PC-9 (cell line): ENCODE measurements around the gene KLC4. TPM values are rescaled to one million over a fixed set of nuclear protein-coding genes. Genes with fewer than 3 reads are reported as not detected.

Experiments used
- BruUV-seq: library from RNA; stranded (reverse); fragments of 400-500 nt; replicated peaks from 2 replicates; lab custom pipeline; 2021; lab: Mats Ljungman, UMichigan
- CTCF ChIA-PET: fragments of 300-600 bp; sonication (Branson Sonifier 250); formaldehyde crosslinking; loops from one replicate; lab custom pipeline; 2022; ENCODE audit warnings: antibody characterized with exemption; lab: Charles Lee
- POLR2A ChIA-PET: fragments of 300-600 bp; sonication (Branson Sonifier 250); formaldehyde crosslinking; loops from one replicate; lab custom pipeline; 2022; ENCODE audit warnings: antibody characterized with exemption; ENCODE audit not compliant: unreplicated experiment; lab: Charles Lee
- DNase-seq, 2 experiments: peaks; one replicate each; pipeline versions ENCODE4 v3.0.0 to v3.0.0-alpha.2; 2015 to 2022; ENCODE audit warnings: mixed read lengths in 1 of 2
- H2AFZ ChIP-seq: fragments of 200-600 bp; sonication (generic); 2 replicates; pipeline ENCODE4 v1.8.1; 2017; ENCODE audit warnings: antibody characterized with exemption
- H3F3A ChIP-seq: fragments of 200-600 bp; sonication (generic); 2 replicates; pipeline ENCODE4 v1.8.1; 2017; ENCODE audit warnings: antibody characterized with exemption, mild to moderate bottlenecking, low read depth; ENCODE audit not compliant: insufficient read depth
- H3K27ac ChIP-seq: fragments of 200-600 bp; sonication (generic); 2 replicates; pipeline ENCODE4 v1.6.1; 2016; ENCODE audit warnings: mixed run types
- H3K27me3 ChIP-seq: fragments of 200-600 bp; sonication (generic); 2 replicates; pipeline ENCODE4 v1.6.1; 2016; ENCODE audit warnings: low read depth, mixed run types; ENCODE audit not compliant: insufficient read depth
- H3K36me3 ChIP-seq: fragments of 200-600 bp; sonication (generic); 2 replicates; pipeline ENCODE4 v1.6.1; 2016; ENCODE audit warnings: low read depth, mixed run types
- H3K4me1 ChIP-seq: fragments of 200-600 bp; sonication (generic); replicated peaks from 2 replicates; pipeline ENCODE4 v1.6.1; 2016; ENCODE audit warnings: mixed run types; ENCODE audit not compliant: insufficient read depth
- H3K4me2 ChIP-seq: fragments of 200-600 bp; sonication (generic); 2 replicates; pipeline ENCODE4 v1.6.1; 2017; ENCODE audit warnings: mixed run types
- H3K4me3 ChIP-seq: fragments of 200-600 bp; sonication (generic); 2 replicates; pipeline ENCODE4 v1.6.1; 2016; ENCODE audit warnings: mixed run types
- H3K79me2 ChIP-seq: fragments of 200-600 bp; sonication (generic); 2 replicates; pipeline ENCODE4 v1.6.1; 2017; ENCODE audit warnings: low read depth, mixed run types
- H3K9me2 ChIP-seq: fragments of 200-600 bp; sonication (generic); 2 replicates; pipeline ENCODE4 v1.8.1; 2017; ENCODE audit warnings: mild to moderate bottlenecking; ENCODE audit not compliant: insufficient read depth
- H3K9me3 ChIP-seq: fragments of 200-600 bp; sonication (generic); 2 replicates; pipeline ENCODE4 v1.8.1; 2016; ENCODE audit warnings: low read depth; ENCODE audit not compliant: insufficient read depth
- H4K20me1 ChIP-seq: fragments of 200-600 bp; sonication (generic); 2 replicates; pipeline ENCODE4 v1.8.1; 2017; ENCODE audit not compliant: insufficient read depth
- EZH2 ChIP-seq: fragments of 200-600 bp; sonication (generic); IDR thresholded peaks from 2 replicates; pipeline ENCODE4 v1.8.0; 2017; ENCODE audit warnings: antibody characterized with exemption, low read depth
- intact Hi-C: fragments of 100-400 bp; cut with micrococcal nuclease; formaldehyde crosslinking; loops from one replicate; pipeline ENCODE4 v1.10.0; 2022; ENCODE audit not compliant: unreplicated experiment
- total RNA-seq: library from RNA; stranded (reverse); gene quantifications from 2 replicates; pipeline ENCODE4 v1.2.3, GENCODE V29; 2021
- TF ChIP-seq, protein P1 (sequence below): fragments of 200-600 bp; sonication (generic); conservative IDR thresholded peaks from 2 replicates; pipeline ENCODE4 v1.6.1; 2017; ENCODE audit warnings: mixed run types, antibody characterized with exemption, mild to moderate bottlenecking, moderate library complexity

The KLC4 gene
- total RNA-seq, 1 experiment from 2014 or later: 46.2 TPM

DNA sequence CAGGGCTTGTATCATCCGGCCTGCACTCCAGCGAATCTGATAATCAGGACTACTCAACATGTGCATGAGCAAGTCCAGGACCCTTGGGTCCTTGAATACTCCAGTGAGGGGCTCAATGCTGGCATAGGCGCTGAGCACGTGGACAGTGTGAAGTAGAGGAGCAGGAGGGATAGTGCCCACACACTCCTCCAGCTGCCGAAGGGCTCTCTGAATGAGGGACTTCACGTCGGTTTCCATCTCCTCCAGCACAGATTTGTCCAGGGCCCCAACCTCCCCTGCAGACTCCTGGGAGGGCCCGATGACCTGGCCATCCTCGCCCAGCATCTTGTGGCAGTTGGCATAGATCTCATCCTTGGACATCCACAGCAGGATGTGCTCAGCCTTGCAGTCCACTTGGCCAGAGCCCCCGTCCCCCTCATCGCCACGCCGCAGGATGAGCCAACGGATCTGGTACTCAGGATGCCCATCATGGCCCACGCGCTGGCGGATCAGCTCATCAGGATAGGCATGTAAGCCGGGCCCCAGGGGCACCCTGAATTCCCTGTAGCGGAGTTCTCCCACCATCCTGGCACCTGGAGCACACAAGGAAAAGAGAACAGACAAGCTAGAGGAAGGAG is 7.1 kb upstream of the KLC4 start:
- intact Hi-C loops: no loop called here
- H2AFZ ChIP-seq: no peak overlapping the region
- H3F3A ChIP-seq: peaks cover 18% of the 10 kb centered on the region; the same call in 1 of the 2 replicates
- peak overlapping the region; percentile 89; the same call in 1 of the 2 replicates for H3K4me3 ChIP-seq
- no TSS peak for BruUV-seq
- TF ChIP-seq EZH2: no peak
- TF ChIP-seq, protein P1, sequence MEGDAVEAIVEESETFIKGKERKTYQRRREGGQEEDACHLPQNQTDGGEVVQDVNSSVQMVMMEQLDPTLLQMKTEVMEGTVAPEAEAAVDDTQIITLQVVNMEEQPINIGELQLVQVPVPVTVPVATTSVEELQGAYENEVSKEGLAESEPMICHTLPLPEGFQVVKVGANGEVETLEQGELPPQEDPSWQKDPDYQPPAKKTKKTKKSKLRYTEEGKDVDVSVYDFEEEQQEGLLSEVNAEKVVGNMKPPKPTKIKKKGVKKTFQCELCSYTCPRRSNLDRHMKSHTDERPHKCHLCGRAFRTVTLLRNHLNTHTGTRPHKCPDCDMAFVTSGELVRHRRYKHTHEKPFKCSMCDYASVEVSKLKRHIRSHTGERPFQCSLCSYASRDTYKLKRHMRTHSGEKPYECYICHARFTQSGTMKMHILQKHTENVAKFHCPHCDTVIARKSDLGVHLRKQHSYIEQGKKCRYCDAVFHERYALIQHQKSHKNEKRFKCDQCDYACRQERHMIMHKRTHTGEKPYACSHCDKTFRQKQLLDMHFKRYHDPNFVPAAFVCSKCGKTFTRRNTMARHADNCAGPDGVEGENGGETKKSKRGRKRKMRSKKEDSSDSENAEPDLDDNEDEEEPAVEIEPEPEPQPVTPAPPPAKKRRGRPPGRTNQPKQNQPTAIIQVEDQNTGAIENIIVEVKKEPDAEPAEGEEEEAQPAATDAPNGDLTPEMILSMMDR: no peak
- ChIA-PET CTCF (no interaction called here), POLR2A (interaction anchor here (0.7 kb wide), 1 partner anchor 921 kb away, joined by 4 read pairs; no protein-coding TSS in a partner anchor)
- H3K36me3 ChIP-seq: peaks cover 3% of the 10 kb centered on the region; the same call in 1 of the 2 replicates
- H4K20me1 ChIP-seq: no peaks in the 10 kb centered on the region
- H3K79me2 ChIP-seq: peaks cover 23% of the 10 kb centered on the region
- H3K27me3 ChIP-seq: no peaks in the 10 kb centered on the region
- H3K4me2 ChIP-seq: peak overlapping the region; percentile 99
- no peaks in the 10 kb centered on the region for H3K9me2 ChIP-seq
- peaks cover 5% of the 10 kb centered on the region; the same call in 1 of the 2 replicates for H3K4me1 ChIP-seq
- no peaks in the 10 kb centered on the region for H3K9me3 ChIP-seq
- H3K27ac ChIP-seq: no peak overlapping the region
- DNase-seq: no peak

DNA sequence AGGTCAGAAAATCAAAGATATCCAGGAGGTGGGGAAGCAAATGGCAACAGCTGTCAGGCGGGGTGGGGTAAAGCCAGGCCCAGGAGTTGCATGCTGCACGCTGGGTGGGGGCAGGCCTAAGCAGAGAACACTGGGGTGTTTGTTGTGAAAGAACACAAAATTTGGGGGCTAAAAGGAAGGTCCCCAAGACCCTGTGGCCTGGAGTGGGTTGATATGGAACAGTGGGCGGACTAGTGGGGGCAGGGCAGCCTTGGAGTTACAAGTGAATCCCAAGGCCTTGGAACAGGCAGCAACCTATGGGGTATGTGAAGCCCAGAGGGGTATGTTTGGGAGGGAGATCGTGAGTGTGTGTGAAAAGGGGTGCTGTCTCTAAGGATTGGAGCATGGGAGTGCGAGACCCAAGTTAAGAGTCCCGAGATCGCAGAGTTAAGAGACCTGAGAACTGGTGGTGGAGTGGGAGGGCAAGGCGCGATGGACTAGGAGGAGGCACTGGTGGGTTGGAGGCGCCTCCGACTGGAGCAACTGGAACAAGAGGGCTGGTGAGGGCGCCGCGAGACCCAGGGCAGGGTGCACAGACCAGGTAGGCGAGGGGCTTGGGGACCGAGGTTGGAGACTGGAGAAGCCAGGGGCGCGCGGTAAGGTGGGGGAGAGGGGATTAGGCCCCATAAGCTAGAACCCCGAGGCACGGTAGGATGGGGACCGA is 6.4 kb upstream of the KLC4 start:
- Histone ChIP-seq H3K27me3 (no peaks in the 10 kb centered on the region), H3K4me2 (peak overlapping the region; percentile 99), H3F3A (peaks cover 18% of the 10 kb centered on the region; the same call in 1 of the 2 replicates), H4K20me1 (no peaks in the 10 kb centered on the region), H3K4me3 (peak overlapping the region; percentile 89), H2AFZ (peak overlapping the region; percentile 91), H3K9me3 (no peaks in the 10 kb centered on the region), H3K9me2 (no peaks in the 10 kb centered on the region), H3K4me1 (peaks cover 5% of the 10 kb centered on the region; the same call in 1 of the 2 replicates), H3K79me2 (peaks cover 30% of the 10 kb centered on the region), H3K36me3 (peaks cover 3% of the 10 kb centered on the region; the same call in 1 of the 2 replicates), H3K27ac (peak overlapping the region; percentile 64)
- BruUV-seq: TSS peak; percentile 33
- ChIA-PET POLR2A (interaction anchor here (0.5 to 1.0 kb wide), 5 partner anchors 69 to 920 kb away, joined by 3 to 6 read pairs (median 4); partner anchors contain the start of genes ABCC10, CNPY3 and PPP2R5D), CTCF (interaction anchor here (0.5 to 0.7 kb wide), 3 partner anchors 91 to 108 kb away, joined by 3 to 8 read pairs (median 4); no protein-coding TSS in a partner anchor)
- intact Hi-C loops: no loop called here
- no peak for DNase-seq
- no peak for TF ChIP-seq EZH2
- TF ChIP-seq, protein P1: peak; percentile 28; the same call in 1 of the 2 replicates

DNA sequence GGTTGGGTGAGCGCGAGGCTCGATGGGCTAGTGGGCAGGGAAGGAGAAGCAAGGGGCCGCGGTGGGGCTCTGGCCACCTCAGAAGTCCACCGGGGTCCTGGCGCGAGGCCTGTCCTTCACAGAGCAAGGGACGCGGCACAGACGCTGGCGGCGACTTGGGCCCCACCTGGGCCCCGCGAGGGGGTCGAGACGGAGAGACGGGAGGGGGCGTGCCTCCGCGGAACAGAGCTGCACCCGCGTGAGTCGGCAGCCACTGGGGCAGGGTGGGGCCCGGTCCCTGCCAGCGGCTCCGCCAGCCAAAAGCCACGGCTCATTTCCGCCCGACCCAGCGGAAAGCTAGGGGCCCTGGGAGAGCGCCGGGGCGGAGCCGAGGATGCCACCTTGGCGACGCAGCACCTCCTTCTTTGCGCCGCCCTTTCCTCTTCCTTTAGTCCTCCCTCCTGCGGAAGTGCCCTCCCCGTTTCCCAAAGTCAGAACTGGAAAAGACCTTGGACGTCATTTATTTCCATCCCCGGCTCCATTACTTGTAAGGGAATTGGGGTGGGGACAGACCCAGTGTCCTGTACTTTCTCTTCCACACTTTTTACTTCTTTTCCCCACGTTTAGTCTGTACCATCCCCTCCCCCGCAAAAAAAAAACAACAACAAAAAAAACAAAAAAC is 5.8 kb upstream of the KLC4 start, which contains the start of gene CUL7:
TSS of gene CUL7 (minus strand) at position 307 of the 661 bp plus-strand sequence. CDS start 1,063 bp downstream, outside the sequence.
- Histone ChIP-seq H3K27me3 (no peaks in the 10 kb centered on the region), H3K4me1 (peaks cover 10% of the 10 kb centered on the region), H3K9me3 (no peaks in the 10 kb centered on the region), H3K36me3 (peaks cover 3% of the 10 kb centered on the region; the same call in 1 of the 2 replicates), H4K20me1 (no peaks in the 10 kb centered on the region), H3K4me3 (peak within 1 kb of the TSS; percentile 89), H3K9me2 (no peaks in the 10 kb centered on the region), H3F3A (peaks cover 18% of the 10 kb centered on the region; the same call in 1 of the 2 replicates), H3K4me2 (peak within 1 kb of the TSS; percentile 99), H2AFZ (peak within 1 kb of the TSS; percentile 91), H3K79me2 (peaks cover 36% of the 10 kb centered on the region), H3K27ac (peak within 1 kb of the TSS; percentile 64)
- BruUV-seq: no TSS peak
- intact Hi-C loops: no loop called here
- DNase-seq: peak; percentile 85 to 92
- ChIA-PET CTCF (interaction anchor here (0.5 to 0.9 kb wide), 5 partner anchors 46 to 117 kb away, joined by 3 to 8 read pairs (median 5); no protein-coding TSS in a partner anchor), POLR2A (interaction anchor here (0.5 to 1.0 kb wide), 7 partner anchors 69 to 1319 kb away, joined by 3 to 6 read pairs (median 4); partner anchors contain the start of genes ABCC10, CNPY3, PPP2R5D and SRF)
- no peak for TF ChIP-seq EZH2
- TF ChIP-seq, protein P1: 0 out of 2 replicates have a peak, but pooled peaks have one; percentile 15
